HepG2 (cell line): ENCODE data around the gene METRN. TPM values are rescaled to one million over a fixed set of nuclear protein-coding genes. Genes with fewer than 3 reads are reported as not detected.

Source experiments
- AGO2 ChIP-seq: fragments of 200-400 bp; formaldehyde crosslinking; optimal IDR thresholded peaks from 2 replicates; pipeline ENCODE3; 2017; ENCODE audit warnings: mild to moderate bottlenecking, low read depth, low read length, moderate library complexity
- HIVEP1 ChIP-seq: sonication (generic); formaldehyde crosslinking; IDR thresholded peaks from 2 replicates; pipeline ENCODE4 v1.4.0; 2020; ENCODE audit warnings: mild to moderate bottlenecking, missing genetic modification reagents
- KDM2A ChIP-seq: sonication (generic); formaldehyde crosslinking; IDR thresholded peaks from 2 replicates; pipeline ENCODE4 v1.4.0; 2020; ENCODE audit warnings: low read depth, missing genetic modification reagents, borderline replicate concordance
- KIAA2018 ChIP-seq: sonication (generic); formaldehyde crosslinking; IDR thresholded peaks from 2 replicates; pipeline ENCODE4 v1.5.0; 2020; ENCODE audit warnings: mild to moderate bottlenecking, missing genetic modification reagents, borderline replicate concordance
- RXRA ChIP-seq: sonication (generic); formaldehyde crosslinking; IDR thresholded peaks from 2 replicates; pipeline ENCODE4 v1.5.1; 2020; ENCODE audit warnings: missing genetic modification reagents
- SRSF4 ChIP-seq: fragments of 200-400 bp; formaldehyde crosslinking; IDR thresholded peaks from one replicate; pipeline ENCODE4 v1.6.1; 2018; ENCODE audit warnings: mild to moderate bottlenecking, low read depth, low read length, moderate library complexity; ENCODE audit not compliant: poor library complexity, severe bottlenecking
- ZFX ChIP-seq: sonication (generic); formaldehyde crosslinking; IDR thresholded peaks from 2 replicates; pipeline ENCODE4 v1.4.0; 2020; ENCODE audit warnings: mild to moderate bottlenecking, low read depth, missing genetic modification reagents, moderate library complexity
- polyA plus RNA-seq, 8 experiments: library from polyadenylated mRNA; depleted of rRNA in 3 of 8; stranded (reverse) in 7 of 8; unstranded in 1 of 8; fragments of >200 nt; fragmentation: Illumina TruSeq in 4 of 8; extraction: Trizol in 4 of 8; gene quantifications; 2 replicates each; pipeline versions ENCODE4 v1.2.1 to v1.2.3, GENCODE V29; 2011 to 2016; ENCODE audit warnings: low read depth in 4 of 8, missing spikeins in 1 of 8, mixed read lengths in 1 of 8; ENCODE audit not compliant: insufficient read depth in 1 of 8
- total RNA-seq, 5 experiments: library from RNA; depleted of rRNA; stranded (reverse); fragments of >200 nt; fragmentation: Illumina TruSeq; extraction: Trizol; gene quantifications; 2 replicates each; pipeline ENCODE4 v1.2.3, GENCODE V29; 2016; ENCODE audit warnings: low read depth in 1 of 5
- TF ChIP-seq, protein P1 (sequence below): sonication (generic); formaldehyde crosslinking; IDR thresholded peaks from 2 replicates; pipeline ENCODE4 v1.4.0; 2020; ENCODE audit warnings: low read depth, missing genetic modification reagents
- TF ChIP-seq, protein P2 (sequence below): sonication (generic); formaldehyde crosslinking; IDR thresholded peaks from 2 replicates; pipeline ENCODE4 v1.9.0; 2022; ENCODE audit warnings: low read depth, missing genetic modification reagents
- TF ChIP-seq, protein P3 (sequence below): sonication (generic); formaldehyde crosslinking; IDR thresholded peaks from 2 replicates; pipeline ENCODE4 v1.4.0; 2020; ENCODE audit warnings: mild to moderate bottlenecking, missing genetic modification reagents

METRN gene
- total and polyA plus RNA-seq, 2 of the 13 experiments (the other 11 are each of a cell fraction or from before 2014, with no cell fraction given): 25.5 to 46.1 TPM

- TF ChIP-seq HIVEP1 (CRISPR knock-in tag) (peak; percentile 21; the same call in 1 of the 2 replicates), AGO2 (peak; percentile 55), KIAA2018 (CRISPR knock-in tag) (no peak), RXRA (CRISPR knock-in tag) (peak; percentile 35; the same call in 1 of the 2 replicates), ZFX (CRISPR knock-in tag) (0 out of 2 replicates have a peak, but pooled peaks have one; percentile 25), SRSF4 (no peak), KDM2A (CRISPR knock-in tag) (peak; percentile 56)
- TF ChIP-seq, protein P1, sequence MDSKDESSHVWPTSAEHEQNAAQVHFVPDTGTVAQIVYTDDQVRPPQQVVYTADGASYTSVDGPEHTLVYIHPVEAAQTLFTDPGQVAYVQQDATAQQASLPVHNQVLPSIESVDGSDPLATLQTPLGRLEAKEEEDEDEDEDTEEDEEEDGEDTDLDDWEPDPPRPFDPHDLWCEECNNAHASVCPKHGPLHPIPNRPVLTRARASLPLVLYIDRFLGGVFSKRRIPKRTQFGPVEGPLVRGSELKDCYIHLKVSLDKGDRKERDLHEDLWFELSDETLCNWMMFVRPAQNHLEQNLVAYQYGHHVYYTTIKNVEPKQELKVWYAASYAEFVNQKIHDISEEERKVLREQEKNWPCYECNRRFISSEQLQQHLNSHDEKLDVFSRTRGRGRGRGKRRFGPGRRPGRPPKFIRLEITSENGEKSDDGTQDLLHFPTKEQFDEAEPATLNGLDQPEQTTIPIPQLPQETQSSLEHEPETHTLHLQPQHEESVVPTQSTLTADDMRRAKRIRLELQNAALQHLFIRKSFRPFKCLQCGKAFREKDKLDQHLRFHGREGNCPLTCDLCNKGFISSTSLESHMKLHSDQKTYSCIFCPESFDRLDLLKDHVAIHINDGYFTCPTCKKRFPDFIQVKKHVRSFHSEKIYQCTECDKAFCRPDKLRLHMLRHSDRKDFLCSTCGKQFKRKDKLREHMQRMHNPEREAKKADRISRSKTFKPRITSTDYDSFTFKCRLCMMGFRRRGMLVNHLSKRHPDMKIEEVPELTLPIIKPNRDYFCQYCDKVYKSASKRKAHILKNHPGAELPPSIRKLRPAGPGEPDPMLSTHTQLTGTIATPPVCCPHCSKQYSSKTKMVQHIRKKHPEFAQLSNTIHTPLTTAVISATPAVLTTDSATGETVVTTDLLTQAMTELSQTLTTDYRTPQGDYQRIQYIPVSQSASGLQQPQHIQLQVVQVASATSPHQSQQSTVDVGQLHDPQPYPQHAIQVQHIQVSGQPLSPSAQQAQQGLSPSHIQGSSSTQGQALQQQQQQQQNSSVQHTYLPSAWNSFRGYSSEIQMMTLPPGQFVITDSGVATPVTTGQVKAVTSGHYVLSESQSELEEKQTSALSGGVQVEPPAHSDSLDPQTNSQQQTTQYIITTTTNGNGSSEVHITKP (CRISPR knock-in tag): no peak
- TF ChIP-seq, protein P2, sequence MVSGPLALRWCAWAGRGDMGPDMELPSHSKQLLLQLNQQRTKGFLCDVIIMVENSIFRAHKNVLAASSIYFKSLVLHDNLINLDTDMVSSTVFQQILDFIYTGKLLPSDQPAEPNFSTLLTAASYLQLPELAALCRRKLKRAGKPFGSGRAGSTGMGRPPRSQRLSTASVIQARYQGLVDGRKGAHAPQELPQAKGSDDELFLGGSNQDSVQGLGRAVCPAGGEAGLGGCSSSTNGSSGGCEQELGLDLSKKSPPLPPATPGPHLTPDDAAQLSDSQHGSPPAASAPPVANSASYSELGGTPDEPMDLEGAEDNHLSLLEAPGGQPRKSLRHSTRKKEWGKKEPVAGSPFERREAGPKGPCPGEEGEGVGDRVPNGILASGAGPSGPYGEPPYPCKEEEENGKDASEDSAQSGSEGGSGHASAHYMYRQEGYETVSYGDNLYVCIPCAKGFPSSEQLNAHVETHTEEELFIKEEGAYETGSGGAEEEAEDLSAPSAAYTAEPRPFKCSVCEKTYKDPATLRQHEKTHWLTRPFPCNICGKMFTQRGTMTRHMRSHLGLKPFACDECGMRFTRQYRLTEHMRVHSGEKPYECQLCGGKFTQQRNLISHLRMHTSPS (CRISPR knock-in tag): 0 out of 2 replicates have a peak, but pooled peaks have one; percentile 27
- TF ChIP-seq, protein P3, sequence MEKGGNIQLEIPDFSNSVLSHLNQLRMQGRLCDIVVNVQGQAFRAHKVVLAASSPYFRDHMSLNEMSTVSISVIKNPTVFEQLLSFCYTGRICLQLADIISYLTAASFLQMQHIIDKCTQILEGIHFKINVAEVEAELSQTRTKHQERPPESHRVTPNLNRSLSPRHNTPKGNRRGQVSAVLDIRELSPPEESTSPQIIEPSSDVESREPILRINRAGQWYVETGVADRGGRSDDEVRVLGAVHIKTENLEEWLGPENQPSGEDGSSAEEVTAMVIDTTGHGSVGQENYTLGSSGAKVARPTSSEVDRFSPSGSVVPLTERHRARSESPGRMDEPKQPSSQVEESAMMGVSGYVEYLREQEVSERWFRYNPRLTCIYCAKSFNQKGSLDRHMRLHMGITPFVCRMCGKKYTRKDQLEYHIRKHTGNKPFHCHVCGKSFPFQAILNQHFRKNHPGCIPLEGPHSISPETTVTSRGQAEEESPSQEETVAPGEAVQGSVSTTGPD (CRISPR knock-in tag): no peak
- TF ChIP-seq, all 625 proteins: peak for 8
Measured at GRCh38 chr16:693364-693763, 21.6 kb upstream of the METRN start (continued).
